GM12891 (cell line): ENCODE data around the gene COL19A1.

Experiments
- DNase-seq: peaks from one replicate; pipeline ENCODE4 v3.0.0; 2011; ENCODE audit warnings: low spot score; ENCODE audit not compliant: insufficient read length
- FAIRE-seq: peaks from 2 replicates; lab custom pipeline; 2011; peaks lifted over from hg19 to GRCh38; lab: Jason Lieb, UNC
- PAX5 ChIP-seq: IDR thresholded peaks from 2 replicates; pipeline ENCODE4 v1.6.1; 2011; ENCODE audit warnings: low read length, moderate library complexity, mild to moderate bottlenecking; ENCODE audit not compliant: insufficient read depth, severe bottlenecking
- POLR2A ChIP-seq: IDR thresholded peaks from 2 replicates; pipeline ENCODE4 v1.6.1; 2011; ENCODE audit warnings: low read depth, low read length, control low read depth
- POLR2AphosphoS5 ChIP-seq: IDR thresholded peaks from 2 replicates; pipeline ENCODE4 v1.6.1; 2011; ENCODE audit warnings: low read depth, low read length, control low read depth
- POU2F2 ChIP-seq: IDR thresholded peaks from 2 replicates; pipeline ENCODE4 v1.6.1; 2011; ENCODE audit warnings: low read depth, mild to moderate bottlenecking, control low read depth, low read length, moderate library complexity
- SPI1 ChIP-seq: IDR thresholded peaks from 2 replicates; pipeline ENCODE4 v1.6.1; 2011; ENCODE audit warnings: low read depth, low read length, control low read depth
- TAF1 ChIP-seq: IDR thresholded peaks from 2 replicates; pipeline ENCODE4 v1.6.1; 2011; ENCODE audit warnings: low read depth, low read length, control low read depth

The COL19A1 gene

DNA sequence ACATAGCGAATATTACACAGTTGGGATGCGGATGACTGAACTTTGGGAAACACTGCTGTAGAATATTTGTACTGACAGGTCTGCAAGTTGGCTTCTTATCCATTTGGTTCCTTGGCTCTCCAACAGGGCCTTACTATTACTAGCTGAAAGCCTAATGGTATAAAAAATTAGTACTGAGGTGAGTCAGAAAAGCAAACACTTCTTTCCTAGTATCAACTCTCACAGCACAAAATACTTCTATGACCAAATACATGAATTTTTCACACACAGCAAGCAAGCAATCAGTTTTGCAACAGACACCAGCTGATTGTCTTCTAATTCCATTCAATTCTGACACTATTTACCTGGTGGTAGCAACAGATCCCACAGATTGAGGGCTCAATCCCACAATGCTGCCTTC is 268.2 kb downstream of the COL19A1 start:
- DNase-seq (no peak), FAIRE-seq (no peak)
- TF ChIP-seq POLR2AphosphoS5, result no peak
- no peak for TF ChIP-seq PAX5
- TF ChIP-seq POLR2A, result no peak
- TF ChIP-seq TAF1, result no peak
- TF ChIP-seq POU2F2, result no peak
- TF ChIP-seq SPI1, result no peak

DNA sequence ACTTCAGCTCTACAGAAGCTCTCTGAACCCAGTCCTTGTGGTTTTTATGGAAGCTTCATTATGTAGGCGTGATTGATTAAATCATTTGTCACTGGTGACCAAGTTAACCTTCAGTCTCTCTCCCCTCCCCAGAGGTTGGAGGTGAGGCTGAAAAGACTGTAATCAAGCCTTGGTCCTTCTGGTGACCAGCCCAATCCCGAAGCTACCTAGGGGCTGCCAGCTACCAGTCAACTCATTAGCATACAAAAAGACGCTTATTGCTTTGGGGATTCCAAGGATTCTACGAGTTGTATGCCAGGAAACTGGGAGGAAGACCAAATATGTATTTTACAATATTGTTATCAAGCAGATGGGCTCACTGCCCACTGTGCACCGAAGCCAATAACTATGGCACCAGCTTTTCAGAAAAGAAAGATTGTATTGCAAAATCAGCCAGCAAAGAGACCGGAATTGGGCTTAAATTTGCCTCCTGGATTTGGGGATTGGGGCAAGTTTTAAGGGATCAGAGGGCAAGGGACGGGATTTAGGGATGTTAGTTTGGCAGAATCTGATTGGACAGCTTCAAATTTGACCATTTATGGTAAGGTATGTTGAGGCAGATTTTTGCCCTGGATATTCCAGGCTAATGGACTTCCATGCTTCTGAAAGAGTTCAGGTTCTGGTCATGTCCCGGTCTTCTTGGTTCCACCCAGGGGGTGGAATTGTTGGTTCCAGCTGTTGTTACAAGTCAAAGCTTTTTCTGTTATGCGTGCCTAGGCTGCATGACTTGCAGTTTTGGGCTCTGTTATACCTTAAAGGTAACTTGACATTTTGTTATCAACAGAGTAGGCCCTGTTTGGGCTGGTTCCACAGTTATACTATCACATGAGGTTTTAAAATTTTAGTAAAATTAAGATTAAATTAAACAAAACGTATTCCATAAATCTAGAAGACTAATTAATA is 269.1 kb downstream of the COL19A1 start:
- TF ChIP-seq PAX5, result no peak
- TF ChIP-seq POLR2A, result no peak
- TF ChIP-seq POU2F2, result no peak
- no peak for TF ChIP-seq SPI1
- no peak for TF ChIP-seq POLR2AphosphoS5
- TF ChIP-seq TAF1, result no peak
- no peak for DNase-seq
- FAIRE-seq, result no peak

DNA sequence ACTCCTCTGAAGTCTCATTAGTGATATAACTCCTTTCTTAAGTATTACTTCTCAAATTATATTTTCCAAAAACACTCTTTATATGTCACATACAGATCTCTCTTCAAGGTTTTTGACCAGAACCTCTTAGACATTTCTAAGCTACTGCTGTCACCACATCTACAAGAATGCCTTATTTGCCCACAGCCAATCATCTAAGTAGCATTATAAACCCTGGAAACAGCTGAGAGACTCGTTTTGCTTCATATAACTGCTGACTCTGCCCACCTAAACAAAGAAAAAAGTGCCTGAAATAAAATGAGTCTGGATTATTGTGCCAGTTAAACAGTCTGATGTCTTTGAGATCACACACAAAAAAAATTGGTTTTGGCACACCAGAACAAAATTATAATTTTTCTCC is 270.6 kb downstream of the COL19A1 start:
- DNase-seq (no peak), FAIRE-seq (no peak)
- TF ChIP-seq SPI1, result no peak
- no peak for TF ChIP-seq TAF1
- TF ChIP-seq POU2F2, result no peak
- TF ChIP-seq PAX5, result no peak
- TF ChIP-seq POLR2AphosphoS5, result no peak
- no peak for TF ChIP-seq POLR2A

DNA sequence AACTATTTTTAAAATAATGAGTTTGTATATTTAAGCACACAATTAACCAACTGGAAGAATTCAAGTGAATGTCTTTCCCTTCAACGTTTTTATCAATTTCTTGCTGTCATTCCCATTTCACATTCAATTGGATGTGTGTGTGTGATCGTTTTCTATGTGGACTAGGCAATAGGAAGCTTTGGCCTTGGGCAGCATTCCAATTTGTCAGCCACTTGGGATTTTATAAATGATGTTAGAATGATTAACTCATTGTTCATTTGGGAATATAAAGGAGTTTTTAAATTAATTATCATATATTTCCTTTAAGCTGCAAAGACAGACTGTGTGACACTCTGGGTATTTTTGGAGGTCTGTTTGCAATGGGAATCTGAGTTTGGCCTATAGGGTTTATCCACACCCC is 274.1 kb downstream of the COL19A1 start:
- no peak for FAIRE-seq
- TF ChIP-seq TAF1, result no peak
- DNase-seq, result no peak

DNA sequence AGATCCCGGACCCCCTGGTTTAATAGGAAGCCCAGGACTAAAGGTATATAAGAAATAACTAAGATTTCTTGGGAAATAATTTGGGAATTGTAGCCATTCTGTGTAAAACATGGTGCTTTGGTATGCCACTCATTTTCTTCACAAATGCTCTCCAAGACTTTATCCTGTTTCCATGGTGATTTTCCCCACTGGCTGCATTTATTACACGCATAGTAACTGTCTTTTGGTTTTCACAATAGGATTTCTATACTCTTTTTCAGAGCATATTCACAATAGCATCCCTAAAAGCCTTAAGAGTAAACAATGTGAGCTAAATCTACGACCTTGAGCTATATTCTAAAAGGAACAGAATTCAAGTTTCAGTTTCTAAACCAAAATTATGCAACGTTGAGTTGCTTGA is 275.7 kb downstream of the COL19A1 start:
- DNase-seq (no peak), FAIRE-seq (no peak)
- TF ChIP-seq POLR2AphosphoS5 (no peak), SPI1 (no peak), POU2F2 (no peak), TAF1 (no peak), POLR2A (no peak), PAX5 (no peak)

DNA sequence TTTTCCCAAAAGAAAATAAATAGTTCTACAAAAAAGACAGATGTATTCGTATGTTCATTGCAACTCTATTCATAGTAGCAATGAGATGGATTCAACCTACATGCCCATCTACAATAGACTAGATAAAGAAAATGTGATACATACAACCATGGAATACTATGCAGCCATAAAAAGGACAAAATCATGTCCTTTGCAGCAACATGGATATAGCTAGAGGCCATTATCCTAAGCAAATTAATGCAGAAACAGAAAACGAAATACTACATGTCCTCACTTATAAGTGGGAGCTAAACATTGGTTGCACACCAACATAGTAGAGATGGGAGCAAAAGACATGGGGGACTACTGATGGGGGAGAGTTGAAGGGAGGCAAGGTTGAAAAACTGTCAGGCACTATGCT is 278.8 kb downstream of the COL19A1 start:
- no peak for DNase-seq
- TF ChIP-seq POLR2AphosphoS5 (no peak), SPI1 (no peak), TAF1 (no peak), POLR2A (no peak)
- FAIRE-seq, result no peak

DNA sequence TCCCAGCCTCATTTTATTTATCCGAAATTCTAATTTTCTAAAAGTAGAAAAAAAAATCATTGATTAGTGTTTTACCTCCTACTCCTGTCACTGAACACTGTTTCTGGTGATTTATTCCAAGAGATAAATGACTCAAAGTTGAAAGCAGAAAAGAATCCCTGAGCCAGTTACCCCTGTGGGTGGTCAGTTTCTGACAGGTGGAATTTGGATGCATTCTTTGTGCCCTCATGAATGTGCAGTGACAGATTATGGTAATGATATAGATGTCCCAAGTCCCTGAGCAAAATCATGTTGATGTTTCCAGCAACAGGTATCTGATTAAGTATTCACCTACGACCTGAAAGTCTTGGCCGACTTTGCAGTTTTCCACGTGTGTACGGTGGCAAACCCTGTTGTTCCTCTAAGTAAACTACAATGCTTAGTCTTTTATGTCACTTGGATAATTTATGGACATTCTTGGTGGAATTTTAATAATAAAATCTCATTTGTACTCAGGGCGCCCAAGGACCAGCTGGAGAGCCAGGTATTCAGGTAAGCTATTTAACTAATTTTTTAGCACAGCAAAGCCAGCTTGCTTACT is 282.9 kb downstream of the COL19A1 start:
- TF ChIP-seq PAX5, result no peak
- TF ChIP-seq POLR2A, result no peak
- no peak for TF ChIP-seq SPI1
- TF ChIP-seq POLR2AphosphoS5, result no peak
- no peak for TF ChIP-seq POU2F2
- no peak for TF ChIP-seq TAF1
- DNase-seq (no peak), FAIRE-seq (no peak)

DNA sequence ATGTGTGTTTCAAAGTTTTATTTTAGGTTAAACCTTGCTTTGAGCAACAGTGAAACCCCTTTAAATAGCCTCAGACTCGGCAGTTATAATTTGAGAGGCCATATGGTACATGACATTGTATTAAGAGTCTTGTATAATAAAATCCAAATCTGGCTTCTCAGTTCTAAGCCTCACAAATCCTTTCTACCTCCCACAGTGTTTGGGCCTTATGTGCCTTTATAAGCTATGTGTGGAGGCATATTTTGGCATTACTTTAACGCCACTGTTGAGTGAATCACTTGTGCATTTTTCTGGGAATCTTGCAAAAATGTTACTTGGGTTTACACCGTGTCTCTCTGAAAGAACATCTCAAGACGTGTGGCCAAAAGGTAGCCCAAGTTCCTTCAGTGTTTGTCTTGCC is 284.2 kb downstream of the COL19A1 start:
- no peak for TF ChIP-seq POU2F2
- FAIRE-seq (no peak), DNase-seq (no peak)

DNA sequence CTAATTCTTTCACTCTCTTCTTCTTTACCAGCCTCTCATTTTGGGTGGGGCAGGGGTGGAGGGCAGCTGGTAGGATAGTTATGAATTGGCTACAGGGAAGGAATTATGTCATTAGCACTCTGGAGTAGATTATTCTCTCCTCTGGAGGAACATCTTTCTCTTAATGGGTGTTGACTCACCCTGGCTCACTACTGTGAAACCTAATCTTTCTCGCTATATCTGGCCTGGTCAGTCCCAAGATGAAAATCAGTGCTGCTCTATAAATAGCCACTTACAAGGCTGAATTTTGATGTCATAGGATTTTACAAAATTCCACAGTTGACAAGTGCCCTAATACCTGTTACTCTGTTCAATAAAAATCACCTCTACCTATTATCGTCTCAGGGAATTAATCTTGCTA is 285.3 kb downstream of the COL19A1 start:
- no peak for DNase-seq
- no peak for TF ChIP-seq TAF1
- no peak for TF ChIP-seq POLR2AphosphoS5
- TF ChIP-seq PAX5, result no peak
- no peak for TF ChIP-seq SPI1
- no peak for FAIRE-seq

DNA sequence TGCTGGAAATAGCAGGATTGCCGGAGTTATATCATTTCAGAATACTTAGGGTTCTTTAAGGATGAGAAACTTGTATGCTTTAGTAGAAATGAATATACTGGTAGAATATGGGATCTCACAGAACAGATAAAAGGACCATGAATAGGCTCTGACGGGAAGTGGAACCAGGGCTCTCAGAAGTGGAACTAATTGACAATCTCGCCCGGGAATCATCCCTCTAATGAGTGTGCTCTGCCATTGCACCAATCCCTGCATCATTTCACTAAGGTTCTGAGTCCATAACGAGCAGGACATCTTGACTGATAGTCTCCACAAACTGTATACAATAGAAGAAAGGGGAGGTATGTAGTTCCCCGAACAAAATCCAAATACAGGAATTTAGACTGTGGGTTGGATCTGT is 286.4 kb downstream of the COL19A1 start:
- peak; percentile 13 for FAIRE-seq
- TF ChIP-seq POLR2A, result no peak
- TF ChIP-seq SPI1, result no peak
- no peak for TF ChIP-seq POLR2AphosphoS5
- TF ChIP-seq TAF1, result no peak
- no peak for TF ChIP-seq POU2F2
- TF ChIP-seq PAX5, result no peak
- no peak for DNase-seq

DNA sequence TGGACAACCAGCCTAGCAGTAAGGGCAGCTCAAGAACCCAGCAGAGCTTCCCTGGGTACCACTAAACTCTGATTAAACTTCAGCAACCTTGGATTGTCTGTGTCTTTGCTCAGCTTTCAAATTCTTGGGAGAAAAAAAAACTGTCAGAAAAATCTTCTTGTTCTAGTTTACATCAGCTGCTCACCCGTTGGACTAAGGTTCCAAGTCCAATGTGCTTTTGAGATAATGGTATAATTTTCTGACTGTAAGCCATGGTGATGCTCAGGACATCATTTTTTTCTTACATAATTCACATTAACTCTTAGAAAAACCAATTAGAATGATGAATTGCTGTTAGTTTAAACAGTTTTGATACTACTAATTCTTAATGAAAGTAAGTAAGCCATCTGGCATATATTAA is 290.7 kb downstream of the COL19A1 start:
- no peak for DNase-seq
- no peak for FAIRE-seq

More for the DNA sequence above, 290.7 kb downstream of the COL19A1 start:
- TF ChIP-seq PAX5, result no peak
- no peak for TF ChIP-seq POLR2A
- TF ChIP-seq POU2F2, result no peak
- TF ChIP-seq POLR2AphosphoS5, result no peak
- no peak for TF ChIP-seq SPI1
- TF ChIP-seq TAF1, result no peak
